WI38 (cell line): ENCODE results near the gene S100A2.
"Not testable (repeated sequence)": the region's sequence is repeated elsewhere in the genome, so short reads cannot be mapped to it uniquely, and the experiment has no call there.

Experiments
- H3K4me3 ChIP-seq: 2 replicates; pipeline ENCODE4 v1.5.1; 2011; ENCODE audit warnings: low read depth, mild to moderate bottlenecking, control low read depth, low read length
- TF ChIP-seq, protein P1 (sequence below): IDR thresholded peaks from 2 replicates; pipeline ENCODE4 v1.5.1; 2012; ENCODE audit warnings: low read depth, mild to moderate bottlenecking, control low read depth, low read length

The S100A2 gene

DNA sequence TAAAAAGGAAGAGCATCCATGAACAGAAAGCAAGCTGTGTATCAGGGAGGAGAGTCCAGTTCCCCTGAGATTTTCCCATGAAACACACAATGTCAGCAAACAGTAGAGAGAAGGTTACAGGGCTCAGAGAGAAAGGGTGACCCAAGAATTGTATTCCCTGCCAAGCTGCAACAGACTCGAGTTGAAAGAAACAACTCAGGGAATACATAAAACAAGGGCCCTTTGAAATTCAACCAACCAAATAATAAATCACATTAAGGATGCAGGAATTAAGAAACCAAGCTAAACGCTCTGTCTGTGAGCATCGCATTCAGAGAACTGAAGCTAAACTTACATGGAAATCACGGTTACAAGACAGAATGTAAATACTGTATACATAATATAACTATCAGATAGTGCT is 27.1 kb upstream of the S100A2 start:
- no peak overlapping the region for H3K4me3 ChIP-seq
- TF ChIP-seq, protein P1, sequence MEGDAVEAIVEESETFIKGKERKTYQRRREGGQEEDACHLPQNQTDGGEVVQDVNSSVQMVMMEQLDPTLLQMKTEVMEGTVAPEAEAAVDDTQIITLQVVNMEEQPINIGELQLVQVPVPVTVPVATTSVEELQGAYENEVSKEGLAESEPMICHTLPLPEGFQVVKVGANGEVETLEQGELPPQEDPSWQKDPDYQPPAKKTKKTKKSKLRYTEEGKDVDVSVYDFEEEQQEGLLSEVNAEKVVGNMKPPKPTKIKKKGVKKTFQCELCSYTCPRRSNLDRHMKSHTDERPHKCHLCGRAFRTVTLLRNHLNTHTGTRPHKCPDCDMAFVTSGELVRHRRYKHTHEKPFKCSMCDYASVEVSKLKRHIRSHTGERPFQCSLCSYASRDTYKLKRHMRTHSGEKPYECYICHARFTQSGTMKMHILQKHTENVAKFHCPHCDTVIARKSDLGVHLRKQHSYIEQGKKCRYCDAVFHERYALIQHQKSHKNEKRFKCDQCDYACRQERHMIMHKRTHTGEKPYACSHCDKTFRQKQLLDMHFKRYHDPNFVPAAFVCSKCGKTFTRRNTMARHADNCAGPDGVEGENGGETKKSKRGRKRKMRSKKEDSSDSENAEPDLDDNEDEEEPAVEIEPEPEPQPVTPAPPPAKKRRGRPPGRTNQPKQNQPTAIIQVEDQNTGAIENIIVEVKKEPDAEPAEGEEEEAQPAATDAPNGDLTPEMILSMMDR, result no peak

DNA sequence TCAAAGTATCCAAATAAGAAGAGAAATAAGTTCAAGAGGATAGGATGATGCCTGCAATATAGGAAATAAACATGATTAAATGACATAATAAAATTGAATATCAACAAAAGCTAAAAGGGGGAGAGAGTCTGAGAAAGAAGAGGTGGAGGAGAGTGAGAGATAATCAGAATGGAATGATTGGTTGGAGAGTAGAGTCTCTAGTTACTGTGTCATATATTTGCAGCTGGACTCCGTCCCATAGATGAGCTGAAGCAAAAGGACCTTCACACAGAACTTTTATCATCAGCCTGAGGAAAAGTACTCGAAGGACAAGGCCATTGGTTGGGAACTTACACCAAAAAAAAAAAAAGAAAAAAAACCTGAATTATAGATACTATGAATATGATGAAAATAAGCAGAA is 22.8 kb upstream of the S100A2 start:
- TF ChIP-seq, protein P1, result no peak

DNA sequence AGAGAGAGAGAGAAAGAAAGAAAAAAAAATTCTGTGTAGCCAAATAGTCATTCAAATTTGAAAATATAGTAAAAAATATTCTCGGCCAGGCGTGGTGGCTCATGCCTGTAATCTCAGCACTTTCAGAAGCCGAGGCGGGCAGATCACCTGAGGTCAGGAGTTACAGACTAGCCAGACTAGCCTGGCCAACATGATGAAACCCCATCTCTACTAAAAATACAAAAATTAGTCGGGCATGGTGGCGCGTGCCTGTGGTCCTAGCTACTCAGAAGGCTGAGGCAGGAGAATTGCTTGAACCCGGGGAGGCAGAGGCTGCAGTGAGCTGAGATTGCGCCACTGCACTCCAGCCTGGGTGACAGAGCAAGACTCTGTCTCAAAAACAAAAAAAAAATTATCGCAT is 22.4 kb upstream of the S100A2 start:
- not testable (repeated sequence) for H3K4me3 ChIP-seq

More for the DNA sequence above, 22.8 kb upstream of the S100A2 start:
- H3K4me3 ChIP-seq, result no peak overlapping the region

DNA sequence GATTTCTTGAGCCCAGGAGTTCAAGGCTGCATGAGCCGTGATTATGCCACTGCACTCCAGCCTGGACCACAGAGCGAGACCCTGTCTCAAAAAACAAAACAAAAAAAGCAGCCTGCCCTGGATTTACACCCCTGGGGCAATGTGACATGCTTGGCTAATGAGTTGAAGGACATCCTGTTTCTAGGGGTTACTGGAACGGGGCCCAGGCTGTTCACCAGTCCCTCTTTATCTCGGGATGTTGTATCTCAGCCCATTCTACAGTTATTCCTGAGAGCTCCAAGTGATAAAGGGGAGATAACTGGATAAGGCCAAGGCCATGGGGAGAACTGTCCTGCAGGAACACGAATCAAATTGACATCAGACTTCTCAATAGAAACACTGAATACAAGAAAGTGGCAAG is 21.7 kb upstream of the S100A2 start:
- TF ChIP-seq, protein P1, result no peak
- no peak overlapping the region for H3K4me3 ChIP-seq

DNA sequence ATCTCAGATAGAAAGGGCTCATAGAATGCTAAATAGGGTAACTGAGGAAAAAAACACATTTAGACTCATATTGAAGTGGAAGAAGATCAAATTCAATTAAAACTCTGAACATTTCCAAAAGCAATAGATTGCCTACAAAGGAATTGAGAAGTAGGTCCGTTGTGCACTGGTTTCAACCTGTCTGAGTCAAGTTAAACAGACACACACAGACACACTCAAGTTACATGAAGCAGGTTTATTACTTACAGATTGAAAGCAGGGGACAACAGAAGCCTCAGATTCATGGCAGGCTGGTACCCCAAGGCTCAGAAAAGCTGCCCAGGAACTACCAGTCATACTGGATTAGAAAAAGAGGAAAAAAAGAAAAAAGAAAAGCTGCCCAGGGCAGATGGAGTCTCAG is 20.7 kb upstream of the S100A2 start:
- TF ChIP-seq, protein P1, result no peak
- H3K4me3 ChIP-seq, result no peak overlapping the region

DNA sequence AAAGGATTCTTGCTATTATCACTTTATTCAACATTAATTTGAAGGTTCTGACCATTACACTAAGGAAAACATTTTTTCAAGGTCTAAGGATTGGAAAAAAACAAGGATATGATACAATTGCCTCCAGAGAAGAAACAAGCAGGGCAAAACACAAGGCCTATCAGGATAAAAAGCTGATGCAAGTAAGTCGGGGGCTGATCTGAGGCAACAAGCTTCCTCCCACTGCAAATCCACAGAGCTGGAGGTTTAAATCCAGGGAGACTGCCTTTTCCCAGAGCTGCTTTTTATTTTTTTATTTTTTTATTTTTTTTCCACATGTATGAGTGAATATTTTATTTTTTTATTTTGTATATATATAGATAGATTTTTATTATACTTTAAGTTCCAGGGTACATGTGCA is 19.4 kb upstream of the S100A2 start:
- TF ChIP-seq, protein P1, result no peak
- H3K4me3 ChIP-seq, result no peak overlapping the region

DNA sequence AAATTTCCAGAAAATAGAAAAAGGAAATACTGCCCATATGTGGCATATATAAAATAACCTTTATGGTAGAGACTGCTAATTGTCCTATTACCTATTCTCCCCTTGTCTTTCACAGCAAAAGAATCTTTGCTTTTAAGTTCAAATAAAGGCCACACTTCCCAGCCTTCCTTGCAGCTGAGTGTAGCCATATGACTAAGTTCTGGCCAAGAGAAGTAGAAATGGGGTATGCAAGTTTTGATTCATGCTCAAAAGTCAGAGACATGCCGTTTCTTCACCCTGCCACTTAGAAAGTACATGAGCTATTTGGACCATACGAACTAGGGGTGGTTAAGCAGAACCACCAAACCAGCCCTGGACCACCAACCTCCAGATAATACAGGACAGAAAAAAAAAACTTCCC is 18.3 kb upstream of the S100A2 start:
- TF ChIP-seq, protein P1, result no peak
- H3K4me3 ChIP-seq, result no peak overlapping the region

DNA sequence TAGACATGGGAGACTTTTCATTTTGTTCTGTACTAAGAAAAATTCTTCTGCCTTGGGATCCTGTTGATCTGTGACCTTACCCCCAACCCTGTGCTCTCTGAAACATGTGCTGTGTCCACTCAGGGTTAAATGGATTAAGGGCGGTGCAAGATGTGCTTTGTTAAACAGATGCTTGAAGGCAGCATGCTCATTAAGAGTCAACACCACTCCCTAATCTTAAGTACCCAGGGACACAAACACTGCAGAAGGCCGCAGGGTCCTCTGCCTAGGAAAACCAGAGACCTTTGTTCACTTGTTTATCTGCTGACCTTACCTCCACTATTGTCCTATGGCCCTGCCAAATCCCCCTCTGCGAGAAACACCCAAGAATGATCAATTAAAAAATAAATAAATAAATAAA is 17.9 kb upstream of the S100A2 start:
- not testable (repeated sequence) for H3K4me3 ChIP-seq

DNA sequence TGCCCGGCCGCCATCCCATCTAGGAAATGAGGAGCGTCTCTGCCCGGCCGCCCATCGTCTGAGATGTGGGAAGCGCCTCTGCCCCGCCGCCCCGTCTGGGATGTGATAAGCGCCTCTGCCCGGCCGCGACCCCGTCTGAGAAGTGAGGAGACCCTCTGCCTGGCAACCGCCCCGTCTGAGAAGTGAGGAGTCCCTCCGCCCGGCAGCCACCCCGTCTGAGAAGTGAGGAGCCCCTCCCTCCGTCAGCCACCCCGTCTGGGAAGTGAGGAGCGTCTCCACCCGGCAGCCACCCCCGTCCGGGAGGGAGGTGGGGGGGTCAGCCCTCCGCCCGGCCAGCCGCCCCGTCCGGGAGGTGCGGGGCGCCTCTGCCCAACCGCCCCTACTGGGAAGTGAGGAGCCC is 17.2 kb upstream of the S100A2 start:
- H3K4me3 ChIP-seq, result not testable (repeated sequence)
